ENCODE results near the gene AZU1.

DNA sequence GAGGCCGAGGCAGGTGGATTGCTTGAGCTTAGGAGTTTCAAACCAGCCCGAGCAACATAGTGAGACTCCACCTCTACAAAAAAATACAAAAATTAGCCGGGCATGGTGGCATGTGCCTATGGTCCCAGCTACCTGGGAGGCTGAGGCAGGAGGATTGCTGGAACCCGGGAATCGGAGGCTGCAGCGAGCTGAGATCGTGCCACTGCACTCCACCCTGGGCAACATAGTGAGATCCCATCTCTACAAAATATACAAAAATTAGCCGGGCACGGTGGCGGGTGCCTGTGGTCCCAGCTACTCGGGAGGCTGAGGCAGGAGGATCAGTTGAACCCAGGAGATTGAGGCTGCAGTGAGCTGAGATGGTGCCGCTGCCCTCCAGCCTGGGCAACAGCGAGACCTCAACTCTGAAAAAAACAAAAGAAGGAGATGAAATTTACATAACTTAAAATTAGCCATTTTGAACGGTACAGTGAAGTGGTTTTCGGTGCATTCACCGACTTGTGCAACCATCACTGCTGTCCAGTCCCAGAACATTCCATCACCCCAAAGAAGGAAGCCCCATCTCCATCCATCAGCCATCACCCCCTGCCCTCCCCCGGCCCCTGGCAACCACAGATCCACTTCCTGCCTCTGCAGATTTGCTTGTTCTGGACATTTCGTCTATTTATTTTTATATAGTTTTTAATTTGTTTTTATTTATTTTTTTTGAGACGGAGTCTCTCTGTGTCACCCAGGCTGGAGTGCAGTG lies 1.6 kb upstream of the AZU1 start:
- TF ChIP-seq, protein P1, sequence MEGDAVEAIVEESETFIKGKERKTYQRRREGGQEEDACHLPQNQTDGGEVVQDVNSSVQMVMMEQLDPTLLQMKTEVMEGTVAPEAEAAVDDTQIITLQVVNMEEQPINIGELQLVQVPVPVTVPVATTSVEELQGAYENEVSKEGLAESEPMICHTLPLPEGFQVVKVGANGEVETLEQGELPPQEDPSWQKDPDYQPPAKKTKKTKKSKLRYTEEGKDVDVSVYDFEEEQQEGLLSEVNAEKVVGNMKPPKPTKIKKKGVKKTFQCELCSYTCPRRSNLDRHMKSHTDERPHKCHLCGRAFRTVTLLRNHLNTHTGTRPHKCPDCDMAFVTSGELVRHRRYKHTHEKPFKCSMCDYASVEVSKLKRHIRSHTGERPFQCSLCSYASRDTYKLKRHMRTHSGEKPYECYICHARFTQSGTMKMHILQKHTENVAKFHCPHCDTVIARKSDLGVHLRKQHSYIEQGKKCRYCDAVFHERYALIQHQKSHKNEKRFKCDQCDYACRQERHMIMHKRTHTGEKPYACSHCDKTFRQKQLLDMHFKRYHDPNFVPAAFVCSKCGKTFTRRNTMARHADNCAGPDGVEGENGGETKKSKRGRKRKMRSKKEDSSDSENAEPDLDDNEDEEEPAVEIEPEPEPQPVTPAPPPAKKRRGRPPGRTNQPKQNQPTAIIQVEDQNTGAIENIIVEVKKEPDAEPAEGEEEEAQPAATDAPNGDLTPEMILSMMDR (conservative IDR thresholded peaks at IDR 0.05; ENCODE audit: low read length) = no peak
- TF ChIP-seq EZH2phosphoT487 (IDR thresholded peaks at IDR 0.05; ENCODE audit: borderline replicate concordance) = no peak

Data from Loucy (cell line).